ENCODE data around the gene FAAH2.

The FAAH2 gene

GRCh38 chrX:57286507-57287251 lies at the start of gene FAAH2:
Gene FAAH2 (plus strand): TSS chrX:57286706. CDS start chrX:57286826, 120 bp downstream.
- Histone ChIP-seq H3K27me3 (ENCODE audit: insufficient read depth, low read length) (no peaks in the 10 kb centered on the region), H3K9ac (ENCODE audit: low read depth, low read length) (peak within 1 kb of the TSS; percentile 83; the same call in 1 of the 2 replicates), H3K9me3 (ENCODE audit: insufficient read depth, low read depth, low read length) (no peaks in the 10 kb centered on the region), H3K27ac (ENCODE audit: low read length) (no peak within 1 kb of the TSS), H3K4me1 (ENCODE audit: insufficient read depth, low read length) (no peaks in the 10 kb centered on the region), H3K36me3 (ENCODE audit: insufficient read depth, low read depth, low read length) (no peaks in the 10 kb centered on the region), H3K4me3 (ENCODE audit: low read length) (peak within 1 kb of the TSS; percentile 82)

GRCh38 chrX:57241967-57242366 lies 44.5 kb upstream of the FAAH2 start:
- no peak overlapping the region for H3K27ac ChIP-seq (ENCODE audit: low read length)
- no peak overlapping the region for H3K9ac ChIP-seq (ENCODE audit: low read depth, low read length)
- H3K27me3 ChIP-seq (ENCODE audit: insufficient read depth, low read length): no peaks in the 10 kb centered on the region
- H3K4me1 ChIP-seq (ENCODE audit: insufficient read depth, low read length): no peaks in the 10 kb centered on the region
- no peaks in the 10 kb centered on the region for H3K36me3 ChIP-seq (ENCODE audit: insufficient read depth, low read depth, low read length)
- H3K4me3 ChIP-seq (ENCODE audit: low read length): no peak overlapping the region
- H3K9me3 ChIP-seq (ENCODE audit: insufficient read depth, low read depth, low read length): no peaks in the 10 kb centered on the region

GRCh38 chrX:57251965-57252364 lies 34.5 kb upstream of the FAAH2 start:
- Histone ChIP-seq H3K4me1 (ENCODE audit: insufficient read depth, low read length) (no peaks in the 10 kb centered on the region), H3K9me3 (ENCODE audit: insufficient read depth, low read depth, low read length) (peaks cover 14% of the 10 kb centered on the region), H3K36me3 (ENCODE audit: insufficient read depth, low read depth, low read length) (no peaks in the 10 kb centered on the region)

GRCh38 chrX:57265126-57265525 lies 21.4 kb upstream of the FAAH2 start:
- Histone ChIP-seq H3K4me1 (ENCODE audit: insufficient read depth, low read length) (no peaks in the 10 kb centered on the region), H3K9me3 (ENCODE audit: insufficient read depth, low read depth, low read length) (peaks cover 8% of the 10 kb centered on the region; the same call in 1 of the 2 replicates), H3K27ac (ENCODE audit: low read length) (no peak overlapping the region), H3K9ac (ENCODE audit: low read depth, low read length) (no peak overlapping the region), H3K4me3 (ENCODE audit: low read length) (no peak overlapping the region), H3K36me3 (ENCODE audit: insufficient read depth, low read depth, low read length) (no peaks in the 10 kb centered on the region), H3K27me3 (ENCODE audit: insufficient read depth, low read length) (no peaks in the 10 kb centered on the region)

More at GRCh38 chrX:57251965-57252364, 34.5 kb upstream of the FAAH2 start:
- H3K27ac ChIP-seq (ENCODE audit: low read length): no peak overlapping the region
- H3K9ac ChIP-seq (ENCODE audit: low read depth, low read length): no peak overlapping the region
- H3K4me3 ChIP-seq (ENCODE audit: low read length): no peak overlapping the region
- no peaks in the 10 kb centered on the region for H3K27me3 ChIP-seq (ENCODE audit: insufficient read depth, low read length)

- H3K27me3 ChIP-seq (ENCODE audit: insufficient read depth, low read length): no peaks in the 10 kb centered on the region
- H3K27ac ChIP-seq (ENCODE audit: low read length): no peak overlapping the region
- H3K4me1 ChIP-seq (ENCODE audit: insufficient read depth, low read length): no peaks in the 10 kb centered on the region
- no peak overlapping the region for H3K9ac ChIP-seq (ENCODE audit: low read depth, low read length)
- H3K4me3 ChIP-seq (ENCODE audit: low read length): no peak overlapping the region
- H3K9me3 ChIP-seq (ENCODE audit: insufficient read depth, low read depth, low read length): peaks cover 12% of the 10 kb centered on the region; the same call in 1 of the 2 replicates
- no peaks in the 10 kb centered on the region for H3K36me3 ChIP-seq (ENCODE audit: insufficient read depth, low read depth, low read length)
Observed at GRCh38 chrX:57266275-57266674, 20.2 kb upstream of the FAAH2 start.

- no peak overlapping the region for H3K27ac ChIP-seq (ENCODE audit: low read length)
- no peak overlapping the region for H3K4me3 ChIP-seq (ENCODE audit: low read length)
- H3K4me1 ChIP-seq (ENCODE audit: insufficient read depth, low read length): no peaks in the 10 kb centered on the region
- H3K9ac ChIP-seq (ENCODE audit: low read depth, low read length): no peak overlapping the region
- no peaks in the 10 kb centered on the region for H3K27me3 ChIP-seq (ENCODE audit: insufficient read depth, low read length)
- H3K9me3 ChIP-seq (ENCODE audit: insufficient read depth, low read depth, low read length): peaks cover 12% of the 10 kb centered on the region; the same call in 1 of the 2 replicates
- H3K36me3 ChIP-seq (ENCODE audit: insufficient read depth, low read depth, low read length): no peaks in the 10 kb centered on the region
Observed at GRCh38 chrX:57266871-57267270, 19.6 kb upstream of the FAAH2 start.

- H3K27me3 ChIP-seq (ENCODE audit: insufficient read depth, low read length): no peaks in the 10 kb centered on the region
- no peak overlapping the region for H3K9ac ChIP-seq (ENCODE audit: low read depth, low read length)
- H3K4me3 ChIP-seq (ENCODE audit: low read length): no peak overlapping the region
- no peak overlapping the region for H3K27ac ChIP-seq (ENCODE audit: low read length)
- no peaks in the 10 kb centered on the region for H3K36me3 ChIP-seq (ENCODE audit: insufficient read depth, low read depth, low read length)
- peaks cover 12% of the 10 kb centered on the region; the same call in 1 of the 2 replicates for H3K9me3 ChIP-seq (ENCODE audit: insufficient read depth, low read depth, low read length)
- H3K4me1 ChIP-seq (ENCODE audit: insufficient read depth, low read length): no peaks in the 10 kb centered on the region
Observed at GRCh38 chrX:57267308-57267707, 19.2 kb upstream of the FAAH2 start.

GRCh38 chrX:57270980-57271379 lies 15.5 kb upstream of the FAAH2 start:
- H3K4me3 ChIP-seq (ENCODE audit: low read length): no peak overlapping the region
- H3K27me3 ChIP-seq (ENCODE audit: insufficient read depth, low read length): no peaks in the 10 kb centered on the region
- no peaks in the 10 kb centered on the region for H3K4me1 ChIP-seq (ENCODE audit: insufficient read depth, low read length)
- H3K9ac ChIP-seq (ENCODE audit: low read depth, low read length): no peak overlapping the region
- H3K36me3 ChIP-seq (ENCODE audit: insufficient read depth, low read depth, low read length): no peaks in the 10 kb centered on the region
- H3K27ac ChIP-seq (ENCODE audit: low read length): no peak overlapping the region
- peaks cover 14% of the 10 kb centered on the region; the same call in 1 of the 2 replicates for H3K9me3 ChIP-seq (ENCODE audit: insufficient read depth, low read depth, low read length)

- Histone ChIP-seq H3K27ac (ENCODE audit: low read length) (no peak overlapping the region), H3K36me3 (ENCODE audit: insufficient read depth, low read depth, low read length) (no peaks in the 10 kb centered on the region), H3K9ac (ENCODE audit: low read depth, low read length) (no peak overlapping the region), H3K4me3 (ENCODE audit: low read length) (no peak overlapping the region), H3K4me1 (ENCODE audit: insufficient read depth, low read length) (no peaks in the 10 kb centered on the region), H3K9me3 (ENCODE audit: insufficient read depth, low read depth, low read length) (peaks cover 8% of the 10 kb centered on the region; the same call in 1 of the 2 replicates), H3K27me3 (ENCODE audit: insufficient read depth, low read length) (no peaks in the 10 kb centered on the region)
Observed at GRCh38 chrX:57282568-57282967, 3.9 kb upstream of the FAAH2 start.

GRCh38 chrX:57285001-57285400 lies 1.5 kb upstream of the FAAH2 start:
- Histone ChIP-seq H3K9ac (ENCODE audit: low read depth, low read length) (no peak overlapping the region), H3K36me3 (ENCODE audit: insufficient read depth, low read depth, low read length) (no peaks in the 10 kb centered on the region), H3K4me3 (ENCODE audit: low read length) (no peak overlapping the region), H3K27me3 (ENCODE audit: insufficient read depth, low read length) (no peaks in the 10 kb centered on the region), H3K9me3 (ENCODE audit: insufficient read depth, low read depth, low read length) (no peaks in the 10 kb centered on the region), H3K27ac (ENCODE audit: low read length) (no peak overlapping the region), H3K4me1 (ENCODE audit: insufficient read depth, low read length) (no peaks in the 10 kb centered on the region)

GRCh38 chrX:57289089-57289488 lies 2.6 kb downstream of the FAAH2 start:
- no peaks in the 10 kb centered on the region for H3K36me3 ChIP-seq (ENCODE audit: insufficient read depth, low read depth, low read length)
- H3K9ac ChIP-seq (ENCODE audit: low read depth, low read length): no peak overlapping the region
- H3K4me1 ChIP-seq (ENCODE audit: insufficient read depth, low read length): no peaks in the 10 kb centered on the region
- H3K27ac ChIP-seq (ENCODE audit: low read length): no peak overlapping the region
- H3K27me3 ChIP-seq (ENCODE audit: insufficient read depth, low read length): no peaks in the 10 kb centered on the region
- no peaks in the 10 kb centered on the region for H3K9me3 ChIP-seq (ENCODE audit: insufficient read depth, low read depth, low read length)
- H3K4me3 ChIP-seq (ENCODE audit: low read length): no peak overlapping the region

GRCh38 chrX:57294961-57295360 lies 8.5 kb downstream of the FAAH2 start:
- Histone ChIP-seq H3K27me3 (ENCODE audit: insufficient read depth, low read length) (no peaks in the 10 kb centered on the region), H3K4me1 (ENCODE audit: insufficient read depth, low read length) (no peaks in the 10 kb centered on the region), H3K27ac (ENCODE audit: low read length) (no peak overlapping the region), H3K36me3 (ENCODE audit: insufficient read depth, low read depth, low read length) (0 out of 2 replicates have a peak, but pooled peaks cover 4% of the 10 kb centered on the region), H3K9ac (ENCODE audit: low read depth, low read length) (no peak overlapping the region), H3K4me3 (ENCODE audit: low read length) (no peak overlapping the region), H3K9me3 (ENCODE audit: insufficient read depth, low read depth, low read length) (peaks cover 15% of the 10 kb centered on the region)
